Suppressor macrophage (primary cell): Measurements from ENCODE around the gene ERI3.
A peak's percentile ranks its signal among the peaks of the same experiment; 100 is the strongest.

Experiments
- DNase-seq, 4 experiments: peaks; one replicate each; pipeline ENCODE4 v3.0.0-alpha.2; 2020 to 2022

Gene ERI3

GRCh38 chr1:44315521-44315920 is 39.5 kb downstream of the ERI3 start:
- no peak for DNase-seq

- DNase-seq, result no peak
Measured at GRCh38 chr1:44314452-44314851, 40.6 kb downstream of the ERI3 start.

- DNase-seq, result no peak
Measured at GRCh38 chr1:44313265-44313918, 41.7 kb downstream of the ERI3 start.

- no peak for DNase-seq
Measured at GRCh38 chr1:44312399-44313196, 42.5 kb downstream of the ERI3 start.

GRCh38 chr1:44310006-44310405 is 45.1 kb downstream of the ERI3 start:
- DNase-seq, result no peak

- no peak for DNase-seq
Measured at GRCh38 chr1:44305962-44306422, 49.1 kb downstream of the ERI3 start.

- no peak for DNase-seq
Measured at GRCh38 chr1:44303532-44303931, 51.5 kb downstream of the ERI3 start.

- no peak for DNase-seq
Measured at GRCh38 chr1:44302541-44302940, 52.5 kb downstream of the ERI3 start.

- DNase-seq, result no peak
Measured at GRCh38 chr1:44301442-44301841, 53.6 kb downstream of the ERI3 start.

- DNase-seq, result no peak
Measured at GRCh38 chr1:44300852-44301251, 54.2 kb downstream of the ERI3 start.

GRCh38 chr1:44297695-44298400 is 57.2 kb downstream of the ERI3 start:
- no peak for DNase-seq

GRCh38 chr1:44296806-44297205 is 58.3 kb downstream of the ERI3 start:
- no peak for DNase-seq

GRCh38 chr1:44296086-44296485 is 59.0 kb downstream of the ERI3 start:
- DNase-seq, result no peak

- DNase-seq, result peak in 3 of 4 experiments; percentile 21 to 35 (median 31)
Measured at GRCh38 chr1:44294588-44295007, 60.5 kb downstream of the ERI3 start.

GRCh38 chr1:44293761-44294315 is 61.2 kb downstream of the ERI3 start:
- DNase-seq, result no peak

- no peak for DNase-seq
Measured at GRCh38 chr1:44292651-44293050, 62.4 kb downstream of the ERI3 start.

- no peak for DNase-seq
Measured at GRCh38 chr1:44290250-44291094, 64.6 kb downstream of the ERI3 start.

- DNase-seq, result no peak
Measured at GRCh38 chr1:44289530-44289929, 65.5 kb downstream of the ERI3 start.

- no peak for DNase-seq
Measured at GRCh38 chr1:44288883-44289282, 66.2 kb downstream of the ERI3 start.

GRCh38 chr1:44284184-44284583 is 70.9 kb downstream of the ERI3 start:
- no peak for DNase-seq

- no peak for DNase-seq
Measured at GRCh38 chr1:44283524-44284173, 71.4 kb downstream of the ERI3 start.
